HG03045 (cell line): Measurements from ENCODE around the gene VAV2.

Source experiments
- ATAC-seq: cut with Tn5 transposase; IDR thresholded peaks from one replicate; pipeline ENCODE4 v1.9.1; 2021; ENCODE audit warnings: mild to moderate bottlenecking, moderate library complexity; ENCODE audit not compliant: unreplicated experiment

The VAV2 gene

DNA sequence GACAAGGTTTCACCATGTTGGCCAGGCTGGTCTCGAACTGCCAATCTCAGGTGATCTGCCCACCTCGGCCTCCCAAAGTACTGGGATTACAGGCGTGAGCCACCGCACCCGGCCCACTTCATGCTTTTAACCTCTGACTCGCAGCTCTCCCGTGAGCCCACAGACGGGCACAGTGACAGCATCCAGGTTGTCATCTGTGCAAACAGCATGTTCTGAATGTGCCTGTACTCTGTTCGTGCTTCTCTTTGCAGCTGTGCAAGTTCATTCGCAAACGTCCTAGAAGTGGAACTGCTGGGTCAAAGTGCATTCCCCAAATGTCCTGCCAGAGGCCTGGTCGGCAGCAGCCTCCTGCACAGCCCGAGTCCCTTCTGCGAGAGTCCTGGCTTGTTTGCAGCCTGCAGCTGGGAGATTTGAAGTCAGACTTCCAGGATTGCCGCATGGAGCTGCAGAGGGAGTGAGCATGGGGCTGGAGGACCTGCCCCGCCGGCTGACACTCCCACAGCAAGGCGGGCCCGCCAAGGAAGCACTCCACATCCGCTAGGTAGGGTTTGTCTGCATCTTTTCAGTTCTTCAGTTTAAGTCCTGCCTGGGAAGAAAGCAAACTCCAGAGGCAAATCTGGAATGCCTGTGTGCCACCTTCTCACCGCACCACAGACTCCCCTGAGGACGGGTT, 36.6 kb upstream of the VAV2 start:
- ATAC-seq, result no peak

DNA sequence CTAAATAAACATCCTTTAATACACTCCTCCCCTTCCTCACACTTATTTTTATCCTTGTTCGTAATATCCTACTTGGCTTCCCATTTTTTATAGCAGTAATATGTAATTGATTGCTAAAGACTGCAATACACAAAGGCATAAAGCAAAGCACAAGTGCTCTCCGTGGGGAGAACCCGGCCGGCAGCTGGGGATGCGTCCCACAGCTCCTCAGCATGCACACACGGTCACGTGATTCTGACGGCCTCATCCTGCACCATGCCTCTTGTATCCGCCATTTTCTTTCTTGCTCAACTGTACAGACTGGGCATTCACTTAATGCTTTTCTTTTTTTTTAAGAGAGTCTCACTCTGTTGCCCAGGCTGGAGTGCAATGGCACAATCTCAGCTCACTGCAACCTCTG, 36.0 kb upstream of the VAV2 start:
- no peak for ATAC-seq

DNA sequence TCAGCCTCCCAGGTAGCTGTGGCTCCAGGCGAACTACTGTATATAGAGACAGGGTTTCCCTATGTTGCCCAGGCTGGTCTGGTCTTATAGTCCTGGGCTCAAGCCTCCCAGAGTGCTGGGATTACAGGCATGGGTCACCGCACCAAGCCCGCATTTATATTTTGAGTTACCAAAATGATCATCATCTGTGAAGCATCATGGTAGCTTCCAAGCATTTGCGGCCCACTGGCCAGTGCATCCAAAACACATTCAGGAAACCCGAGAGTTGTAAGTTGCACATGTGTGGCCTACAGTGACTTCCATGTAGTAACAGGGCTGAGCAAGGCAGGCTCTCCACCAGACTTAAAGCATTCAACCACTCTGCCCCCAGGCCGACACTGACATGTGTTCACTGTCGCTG, 35.4 kb upstream of the VAV2 start:
- no peak for ATAC-seq

DNA sequence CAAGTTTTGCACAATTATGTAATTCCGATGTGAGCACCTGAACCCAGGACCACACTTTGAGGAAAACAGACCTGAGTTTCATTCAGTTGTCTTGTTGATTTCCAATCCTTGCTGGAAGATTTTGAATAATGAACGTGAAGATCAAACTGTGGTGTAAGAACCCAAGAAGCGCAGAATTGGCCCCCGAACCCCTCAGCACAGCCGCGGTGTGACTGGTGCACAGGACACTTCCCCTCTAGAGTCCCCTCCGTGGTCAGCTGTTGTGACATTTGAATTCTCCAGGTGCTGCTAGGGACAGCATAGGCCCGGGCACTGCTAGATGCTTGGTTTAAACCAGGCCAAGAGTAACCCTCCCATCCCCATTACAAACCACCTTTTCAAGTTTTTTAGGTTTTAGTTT, 34.9 kb upstream of the VAV2 start:
- no peak for ATAC-seq

GRCh38 chr9:134026581-134026980, 34.5 kb upstream of the VAV2 start:
- ATAC-seq, result no peak

- ATAC-seq, result peak; percentile 37
These were observed 33.8 kb upstream of the VAV2 start for GRCh38 chr9:134025606-134026541.

DNA sequence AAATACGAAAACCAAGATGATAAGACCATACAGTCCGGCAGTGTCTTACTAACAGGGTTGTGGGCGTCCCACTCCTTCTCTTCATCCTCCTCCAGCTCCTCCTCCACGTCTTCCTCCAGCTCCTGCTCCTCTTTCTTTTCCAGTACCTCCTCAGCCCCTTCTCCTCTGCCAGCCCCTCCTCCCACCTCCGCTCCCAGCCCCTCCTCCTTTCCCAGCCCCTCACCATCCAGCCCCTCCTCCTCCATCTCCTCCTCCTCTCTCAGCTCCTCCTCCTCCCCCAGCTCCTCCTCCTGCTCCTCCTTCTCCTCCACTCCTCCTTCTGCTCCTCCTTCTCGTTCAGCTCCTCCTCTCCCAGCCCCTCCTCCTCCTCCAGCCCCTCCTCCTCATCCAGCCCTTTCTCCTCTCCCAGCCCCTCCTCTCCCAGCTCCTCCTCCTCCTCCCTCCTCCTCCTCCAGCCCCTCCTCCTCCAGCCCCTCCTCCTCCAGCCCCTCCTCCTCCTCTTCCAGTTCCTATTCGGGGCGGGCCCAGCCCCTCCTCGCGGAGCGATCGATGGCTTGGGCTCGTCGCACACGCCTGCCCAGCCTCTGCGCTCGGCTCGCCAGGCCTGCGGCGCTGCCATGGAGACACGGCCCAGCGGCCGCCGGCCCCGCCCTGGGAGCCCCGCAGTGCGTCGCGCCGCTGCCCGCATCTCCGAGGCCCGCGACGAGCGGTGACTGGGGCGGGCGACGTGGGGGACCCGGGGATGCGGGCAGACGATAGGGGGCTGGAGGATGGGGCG, 32.9 kb upstream of the VAV2 start, which contains the start of gene BRD3OS:
Gene BRD3OS (plus strand): TSS at position 654 of the 778 bp plus-strand sequence. CDS start 1,267 bp downstream, outside the sequence.
- peak; percentile 89 for ATAC-seq

DNA sequence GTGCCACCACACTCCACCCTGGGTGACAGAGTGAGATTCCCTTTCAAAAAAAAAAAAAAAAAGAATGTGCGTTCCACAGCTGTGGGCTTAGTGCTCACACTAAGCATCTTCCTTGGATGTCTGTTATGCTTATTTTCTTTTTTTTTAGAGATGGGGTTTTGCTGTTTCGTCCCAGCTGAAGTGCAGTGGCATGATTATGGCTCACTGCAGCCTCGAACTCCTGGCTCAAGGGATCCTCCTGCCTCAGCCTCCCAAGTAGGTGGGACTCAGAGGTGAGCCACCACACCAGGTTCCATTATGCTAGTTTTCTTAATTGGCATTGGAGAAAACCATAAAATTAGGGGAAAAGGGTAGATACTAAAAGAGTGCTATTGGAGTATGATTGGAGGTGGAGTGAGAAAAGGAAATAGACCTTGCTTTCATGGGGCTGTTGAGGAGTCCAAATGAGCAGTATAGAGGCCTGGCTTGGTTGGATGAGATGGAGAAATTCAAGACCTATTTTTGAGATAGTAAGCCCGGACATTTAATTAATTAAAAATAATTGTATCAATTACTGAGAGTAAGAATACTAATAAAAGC, 32.2 kb upstream of the VAV2 start:
- no peak for ATAC-seq

DNA sequence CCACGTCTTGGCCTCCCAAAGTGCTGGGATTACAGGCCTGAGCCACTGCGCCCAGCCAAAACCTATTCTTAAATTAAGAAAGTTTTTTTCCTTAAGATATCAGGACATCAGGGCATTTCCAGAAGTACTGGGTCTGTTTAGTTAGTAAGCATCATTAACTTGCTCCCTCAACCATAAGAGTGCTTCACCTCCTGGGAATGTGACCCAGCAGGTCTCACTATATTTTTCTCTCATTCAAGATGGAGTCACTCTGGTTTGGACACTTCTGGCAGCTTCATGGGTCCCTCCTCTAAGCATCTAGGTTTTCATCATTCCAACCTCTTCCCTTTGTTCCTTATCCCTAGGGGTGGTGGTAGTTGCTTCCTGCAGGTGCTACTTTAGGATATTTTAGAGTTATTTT, 22.8 kb upstream of the VAV2 start:
- no peak for ATAC-seq

GRCh38 chr9:134011401-134011800, 19.3 kb upstream of the VAV2 start:
- no peak for ATAC-seq

GRCh38 chr9:134010310-134011173, 18.4 kb upstream of the VAV2 start:
- no peak for ATAC-seq

GRCh38 chr9:134007571-134007970, 15.4 kb upstream of the VAV2 start:
- no peak for ATAC-seq

- no peak for ATAC-seq
These were observed 15.0 kb upstream of the VAV2 start for GRCh38 chr9:134007150-134007549.

DNA sequence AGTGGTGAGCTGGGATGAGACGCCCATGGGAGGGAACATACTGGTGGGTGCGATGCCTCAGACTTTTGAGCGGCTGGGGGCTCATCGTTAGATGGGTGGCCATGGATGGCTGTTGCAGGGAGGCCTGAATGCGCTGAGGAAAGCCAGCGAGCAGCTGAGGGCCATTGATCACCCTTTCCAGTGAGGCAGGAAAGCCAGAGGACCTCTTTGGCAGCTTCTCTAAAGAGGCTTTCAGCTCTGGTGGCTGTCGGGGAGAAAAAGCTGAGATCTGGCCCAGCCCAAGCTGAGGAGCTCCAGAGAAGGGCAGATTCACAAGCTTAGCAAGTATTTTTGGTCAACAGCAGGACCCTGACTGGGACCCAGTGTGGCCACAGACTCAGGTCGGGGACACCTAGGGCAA, 13.3 kb upstream of the VAV2 start:
- no peak for ATAC-seq

DNA sequence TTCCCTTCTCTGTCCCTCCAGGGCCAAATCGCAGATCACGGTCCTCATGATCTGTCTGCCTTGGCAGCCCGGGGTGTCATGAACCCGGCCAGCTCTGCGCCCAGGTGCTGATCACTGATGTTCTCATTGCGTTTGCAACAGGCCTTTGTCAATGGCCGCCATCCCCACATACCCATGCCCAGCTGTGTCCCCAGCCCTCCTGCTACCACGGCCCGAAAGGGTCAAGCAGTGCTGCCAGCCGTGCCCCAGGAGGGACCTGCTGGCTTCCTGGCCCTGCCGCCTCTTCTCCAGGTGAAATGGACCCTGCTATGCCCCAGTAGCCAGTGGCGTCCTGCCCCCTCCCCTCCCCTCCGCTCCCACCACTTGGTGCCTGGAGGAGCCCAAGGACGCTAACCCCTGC, 12.8 kb upstream of the VAV2 start:
- no peak for ATAC-seq

- ATAC-seq, result no peak
These were observed 12.2 kb upstream of the VAV2 start for GRCh38 chr9:134004131-134004873.

DNA sequence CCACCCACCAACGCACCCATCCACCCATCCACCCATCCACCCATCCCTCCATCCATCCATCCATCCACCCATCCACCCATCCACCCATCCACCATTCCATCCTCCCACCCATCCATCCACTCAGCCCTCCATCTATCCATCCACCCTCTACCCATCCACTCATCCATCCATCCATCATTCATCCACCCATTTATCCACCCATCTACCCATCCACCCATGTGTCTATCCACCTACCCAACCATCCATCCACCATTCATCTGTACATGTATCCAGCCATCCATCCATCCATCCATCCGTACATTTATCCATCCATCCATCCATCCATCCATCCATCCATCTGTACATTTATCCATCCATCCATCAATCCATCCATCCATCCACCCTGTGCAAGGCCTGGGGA, 11.1 kb upstream of the VAV2 start:
- ATAC-seq, result no peak

GRCh38 chr9:134002796-134003195, 10.7 kb upstream of the VAV2 start:
- ATAC-seq, result no peak

GRCh38 chr9:133999851-134000265, 7.7 kb upstream of the VAV2 start:
- ATAC-seq, result no peak
